ENCODE results near the gene ASCC2.
"Not testable (repeated sequence)": the region's sequence is repeated elsewhere in the genome, so short reads cannot be mapped to it uniquely, and the experiment has no call there.

Gene ASCC2

GRCh38 chr22:29842740-29843139, 4.7 kb upstream of the ASCC2 start:
- ChIA-PET POLR2A (interaction anchor here (0.6 to 1.4 kb wide), 2 partner anchors 9 to 41 kb away, joined by 3 read pairs; no protein-coding TSS in a partner anchor), CTCF (no interaction called here)
- DNase-seq (ENCODE audit: extremely low spot score): no peak
- no peak for TF ChIP-seq LEF1 (IDR thresholded peaks at IDR 0.05; ENCODE audit: borderline replicate concordance)
- no peak for TF ChIP-seq ARNT (IDR thresholded peaks at IDR 0.05)
- TF ChIP-seq TARDBP (IDR thresholded peaks at IDR 0.05): no peak
- TF ChIP-seq HDGF (IDR thresholded peaks at IDR 0.05; ENCODE audit: borderline replicate concordance): no peak
- TF ChIP-seq ELF4 (IDR thresholded peaks at IDR 0.05): no peak
- TF ChIP-seq FOXK2 (IDR thresholded peaks at IDR 0.05): no peak
- TF ChIP-seq SUZ12 (IDR thresholded peaks at IDR 0.05): no peak
- no peak for TF ChIP-seq FOXA1 (IDR thresholded peaks at IDR 0.05)
- TF ChIP-seq BHLHE40 (IDR thresholded peaks at IDR 0.05; ENCODE audit: borderline replicate concordance): no peak
- no peak for TF ChIP-seq ZNF384 (IDR thresholded peaks at IDR 0.05)
- no peak for TF ChIP-seq L3MBTL2 (conservative IDR thresholded peaks at IDR 0.05)
- no peak for TF ChIP-seq NFRKB (IDR thresholded peaks at IDR 0.05)
- no peak for TF ChIP-seq PKNOX1 (IDR thresholded peaks at IDR 0.05)
- no peak for TF ChIP-seq SP1 (IDR thresholded peaks at IDR 0.05)
- TF ChIP-seq CTBP1 (IDR thresholded peaks at IDR 0.05; ENCODE audit: borderline replicate concordance): no peak
- TF ChIP-seq FOXM1 (IDR thresholded peaks at IDR 0.05; ENCODE audit: borderline replicate concordance): no peak

GRCh38 chr22:29842172-29842571, 4.1 kb upstream of the ASCC2 start:
- CTCF ChIA-PET: no interaction called here
- no peak for DNase-seq (ENCODE audit: extremely low spot score)
- POLR2A ChIA-PET: interaction anchor here (1.4 kb wide), 1 partner anchor 41 kb away, joined by 3 read pairs; no protein-coding TSS in a partner anchor
- TF ChIP-seq CTBP1 (IDR thresholded peaks at IDR 0.05; ENCODE audit: borderline replicate concordance) (no peak), HDGF (IDR thresholded peaks at IDR 0.05; ENCODE audit: borderline replicate concordance) (no peak), PKNOX1 (IDR thresholded peaks at IDR 0.05) (no peak), ZNF384 (IDR thresholded peaks at IDR 0.05) (no peak), FOXK2 (IDR thresholded peaks at IDR 0.05) (no peak), ELF4 (IDR thresholded peaks at IDR 0.05) (no peak), FOXA1 (IDR thresholded peaks at IDR 0.05) (no peak), SP1 (IDR thresholded peaks at IDR 0.05) (no peak), NFRKB (IDR thresholded peaks at IDR 0.05) (no peak), SUZ12 (IDR thresholded peaks at IDR 0.05) (no peak), LEF1 (IDR thresholded peaks at IDR 0.05; ENCODE audit: borderline replicate concordance) (no peak), L3MBTL2 (conservative IDR thresholded peaks at IDR 0.05) (no peak), TARDBP (IDR thresholded peaks at IDR 0.05) (no peak)

GRCh38 chr22:29840498-29840897, 2.4 kb upstream of the ASCC2 start:
- POLR2A ChIA-PET: no interaction called here
- CTCF ChIA-PET: interaction anchor here (0.7 kb wide), 1 partner anchor 127 kb away, joined by 4 read pairs; no protein-coding TSS in a partner anchor
- no peak for DNase-seq (ENCODE audit: extremely low spot score)
- TF ChIP-seq HDGF (IDR thresholded peaks at IDR 0.05; ENCODE audit: borderline replicate concordance) (no peak), ARNT (IDR thresholded peaks at IDR 0.05) (no peak), BHLHE40 (IDR thresholded peaks at IDR 0.05; ENCODE audit: borderline replicate concordance) (no peak), LEF1 (IDR thresholded peaks at IDR 0.05; ENCODE audit: borderline replicate concordance) (no peak), SP1 (IDR thresholded peaks at IDR 0.05) (no peak), ZNF384 (IDR thresholded peaks at IDR 0.05) (no peak)

- CTCF ChIA-PET: no interaction called here
- DNase-seq (ENCODE audit: extremely low spot score): no peak
- POLR2A ChIA-PET: interaction anchor here (2.3 kb wide), 1 partner anchor 44 kb away, joined by 8 read pairs; the partner anchor contains the start of gene MTMR3
- no peak for TF ChIP-seq ELF4 (IDR thresholded peaks at IDR 0.05)
- TF ChIP-seq ARNT (IDR thresholded peaks at IDR 0.05): no peak
- no peak for TF ChIP-seq FOXA1 (IDR thresholded peaks at IDR 0.05)
- TF ChIP-seq NFRKB (IDR thresholded peaks at IDR 0.05): no peak
- no peak for TF ChIP-seq ZNF384 (IDR thresholded peaks at IDR 0.05)
- TF ChIP-seq CTBP1 (IDR thresholded peaks at IDR 0.05; ENCODE audit: borderline replicate concordance): no peak
- no peak for TF ChIP-seq TARDBP (IDR thresholded peaks at IDR 0.05)
- no peak for TF ChIP-seq LEF1 (IDR thresholded peaks at IDR 0.05; ENCODE audit: borderline replicate concordance)
- TF ChIP-seq SP1 (IDR thresholded peaks at IDR 0.05): no peak
- no peak for TF ChIP-seq FOXK2 (IDR thresholded peaks at IDR 0.05)
- no peak for TF ChIP-seq FOXM1 (IDR thresholded peaks at IDR 0.05; ENCODE audit: borderline replicate concordance)
- TF ChIP-seq HDGF (IDR thresholded peaks at IDR 0.05; ENCODE audit: borderline replicate concordance): no peak
- no peak for TF ChIP-seq SUZ12 (IDR thresholded peaks at IDR 0.05)
- no peak for TF ChIP-seq BHLHE40 (IDR thresholded peaks at IDR 0.05; ENCODE audit: borderline replicate concordance)
Measured at GRCh38 chr22:29839039-29839438, 965 bp upstream of the ASCC2 start.

- DNase-seq (ENCODE audit: extremely low spot score): no peak
- no peak for TF ChIP-seq LEF1 (IDR thresholded peaks at IDR 0.05; ENCODE audit: borderline replicate concordance)
- TF ChIP-seq SP1 (IDR thresholded peaks at IDR 0.05): no peak
- CTCF ChIA-PET: no interaction called here
- POLR2A ChIA-PET: interaction anchor here (0.8 to 2.3 kb wide), 7 partner anchors 10 to 130 kb away, joined by 3 to 9 read pairs (median 6); partner anchors contain the start of gene MTMR3
Measured at GRCh38 chr22:29838599-29838956, 504 bp upstream of the ASCC2 start.

GRCh38 chr22:29836791-29837370, 1.2 kb downstream of the ASCC2 start:
- DNase-seq (ENCODE audit: extremely low spot score): not testable (repeated sequence)
- POLR2A ChIA-PET: interaction anchor here (1.2 to 2.3 kb wide), 7 partner anchors 8 to 67 kb away, joined by 4 to 9 read pairs (median 6); partner anchors contain the start of gene MTMR3
- CTCF ChIA-PET: interaction anchor here (1.3 kb wide), 1 partner anchor 168 kb away, joined by 3 read pairs; no protein-coding TSS in a partner anchor

- ChIA-PET CTCF (no interaction called here), POLR2A (interaction anchor here (1.2 kb wide), 1 partner anchor 49 kb away, joined by 4 read pairs; no protein-coding TSS in a partner anchor)
- no peak for DNase-seq (ENCODE audit: extremely low spot score)
- TF ChIP-seq PKNOX1 (IDR thresholded peaks at IDR 0.05): no peak
- no peak for TF ChIP-seq FOXA1 (IDR thresholded peaks at IDR 0.05)
- no peak for TF ChIP-seq ZNF384 (IDR thresholded peaks at IDR 0.05)
- TF ChIP-seq LEF1 (IDR thresholded peaks at IDR 0.05; ENCODE audit: borderline replicate concordance): no peak
- no peak for TF ChIP-seq NFRKB (IDR thresholded peaks at IDR 0.05)
- TF ChIP-seq SP1 (IDR thresholded peaks at IDR 0.05): no peak
- no peak for TF ChIP-seq ARNT (IDR thresholded peaks at IDR 0.05)
- TF ChIP-seq BHLHE40 (IDR thresholded peaks at IDR 0.05; ENCODE audit: borderline replicate concordance): no peak
- no peak for TF ChIP-seq TARDBP (IDR thresholded peaks at IDR 0.05)
- TF ChIP-seq FOXM1 (IDR thresholded peaks at IDR 0.05; ENCODE audit: borderline replicate concordance): no peak
- TF ChIP-seq L3MBTL2 (conservative IDR thresholded peaks at IDR 0.05): no peak
- no peak for TF ChIP-seq FOXK2 (IDR thresholded peaks at IDR 0.05)
Measured at GRCh38 chr22:29834046-29834445, 4.0 kb downstream of the ASCC2 start.

Data from HEK293T (cell line).